GM19463 (cell line): ENCODE data around the gene ASTN2.

ENCODE experiments used
- ATAC-seq: cut with Tn5 transposase; IDR thresholded peaks from one replicate; pipeline ENCODE4 v1.9.1; 2021; ENCODE audit warnings: mild to moderate bottlenecking, moderate library complexity; ENCODE audit not compliant: unreplicated experiment

ASTN2 gene

GRCh38 chr9:117365438-117365837 lies 49.4 kb downstream of the ASTN2 start:
- no peak for ATAC-seq

DNA sequence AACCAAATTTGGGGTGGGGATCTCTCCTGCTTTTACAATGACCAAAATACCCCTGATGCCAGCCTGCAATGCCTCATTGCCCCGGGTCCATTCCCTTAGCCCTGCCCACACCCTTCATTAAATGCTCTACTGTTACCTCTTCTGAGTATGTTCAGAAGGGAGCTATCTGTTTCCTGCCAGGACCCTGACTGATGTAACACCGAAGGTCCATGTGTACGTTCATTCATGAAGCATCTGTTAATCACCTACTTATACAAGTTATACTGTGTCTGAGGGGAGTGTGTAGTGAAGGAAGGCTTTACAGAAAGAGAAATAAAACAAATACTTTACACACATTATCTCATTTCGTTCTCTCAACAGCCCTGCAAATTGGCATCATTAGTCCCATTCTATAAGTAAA lies 51.9 kb downstream of the ASTN2 start:
- no peak for ATAC-seq

DNA sequence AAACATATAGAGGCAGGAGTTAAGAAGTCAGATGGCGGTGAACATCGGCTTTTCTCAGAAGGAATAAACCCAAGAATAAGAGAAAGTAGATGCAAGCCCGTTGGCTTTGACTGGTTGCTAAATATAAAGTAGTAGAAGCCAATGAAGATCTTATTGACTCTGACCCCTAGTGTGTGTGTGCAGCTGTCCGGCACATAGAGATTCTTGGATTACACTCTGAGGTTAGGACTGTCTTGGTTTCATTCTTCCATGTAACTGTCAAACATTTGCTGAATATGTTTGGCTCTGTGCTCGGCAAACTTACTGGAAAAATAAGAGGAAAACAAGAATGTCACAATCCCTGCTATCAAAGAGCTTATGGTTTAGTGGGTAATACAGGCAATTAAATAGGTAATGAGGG lies 54.9 kb downstream of the ASTN2 start:
- ATAC-seq: no peak

DNA sequence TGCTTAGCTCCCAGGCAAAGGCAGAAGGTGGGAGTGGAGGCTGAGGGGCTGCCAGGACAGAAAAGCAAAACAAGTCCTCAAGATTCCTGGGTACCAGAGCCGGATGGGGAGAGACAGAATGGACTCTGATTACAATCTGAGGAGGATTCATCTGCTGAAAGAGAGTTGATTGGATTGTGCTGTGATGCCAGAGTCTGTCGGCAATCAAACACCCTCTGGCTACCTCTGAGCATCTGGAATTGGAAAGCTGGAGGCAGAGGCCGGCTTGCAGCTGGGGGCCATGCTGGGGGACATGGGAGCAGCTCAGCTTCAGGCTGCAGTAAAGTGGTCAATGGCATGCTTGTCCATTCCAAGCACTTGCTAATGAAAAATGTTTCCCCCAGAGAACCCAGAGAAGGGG lies 59.3 kb downstream of the ASTN2 start:
- no peak for ATAC-seq

GRCh38 chr9:117354997-117355396 lies 59.9 kb downstream of the ASTN2 start:
- no peak for ATAC-seq

DNA sequence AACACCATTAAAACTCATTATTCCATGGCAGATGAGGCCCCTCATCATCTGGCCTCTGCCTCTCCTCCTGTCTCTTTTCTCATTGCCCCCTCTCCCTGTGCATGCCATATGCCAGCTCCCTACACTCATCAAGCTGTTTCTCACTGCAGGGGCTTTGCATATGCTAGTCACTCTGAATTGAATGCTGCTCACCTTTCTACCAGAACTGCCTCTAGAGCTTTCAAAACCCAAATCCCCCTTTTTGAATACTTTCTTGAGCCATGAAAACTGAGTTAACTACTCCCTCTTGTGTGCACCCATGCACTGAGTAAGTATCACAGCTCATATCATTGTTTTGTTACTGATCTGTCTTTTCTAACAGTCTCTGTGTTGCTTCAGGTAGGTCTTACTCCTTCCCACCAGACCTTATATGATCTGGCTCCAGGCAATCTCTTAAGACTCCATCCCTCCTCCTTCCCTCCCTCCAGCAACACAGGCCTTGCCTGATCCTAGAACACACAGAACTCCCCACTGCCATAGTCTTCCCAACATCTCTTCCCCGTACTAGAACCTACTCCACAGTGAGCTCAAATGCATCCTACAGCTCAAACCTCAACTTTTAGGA lies 60.5 kb downstream of the ASTN2 start:
- ATAC-seq: no peak

DNA sequence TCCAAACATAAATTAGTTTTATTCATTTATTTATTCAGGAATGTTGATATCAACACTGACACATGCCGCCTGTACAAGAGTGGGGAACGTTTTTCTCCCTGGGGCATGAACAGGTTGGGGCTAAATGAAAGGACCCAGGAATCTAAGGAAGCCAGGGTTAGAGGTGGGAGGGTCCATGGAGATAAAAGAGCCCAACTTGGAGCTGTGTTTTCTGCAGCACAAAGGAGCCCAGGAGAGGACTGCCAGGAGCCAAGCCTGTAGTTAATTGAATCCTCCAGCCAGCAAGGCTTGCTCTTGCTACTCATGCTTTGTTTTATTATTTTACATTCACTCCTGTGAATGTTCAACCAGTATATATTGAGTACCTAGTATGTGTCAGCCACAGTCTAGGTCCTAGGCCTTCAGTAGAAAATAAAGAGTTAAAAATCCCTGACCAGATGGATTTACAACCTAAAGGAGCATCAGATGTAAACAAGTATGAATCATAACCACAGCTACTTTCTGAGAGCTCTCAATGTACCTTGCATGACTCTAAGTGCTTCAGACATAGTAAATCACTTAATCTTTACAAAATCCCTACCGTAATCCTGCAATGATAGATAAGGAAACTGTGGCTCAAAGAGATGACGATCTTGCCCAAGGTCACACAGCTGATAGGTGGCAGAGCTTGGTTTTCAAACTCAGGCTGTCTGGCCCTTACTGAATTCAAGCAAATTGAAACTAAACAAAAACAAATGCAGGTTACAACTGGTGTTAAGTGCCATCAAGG lies 69.8 kb downstream of the ASTN2 start:
- ATAC-seq: no peak

DNA sequence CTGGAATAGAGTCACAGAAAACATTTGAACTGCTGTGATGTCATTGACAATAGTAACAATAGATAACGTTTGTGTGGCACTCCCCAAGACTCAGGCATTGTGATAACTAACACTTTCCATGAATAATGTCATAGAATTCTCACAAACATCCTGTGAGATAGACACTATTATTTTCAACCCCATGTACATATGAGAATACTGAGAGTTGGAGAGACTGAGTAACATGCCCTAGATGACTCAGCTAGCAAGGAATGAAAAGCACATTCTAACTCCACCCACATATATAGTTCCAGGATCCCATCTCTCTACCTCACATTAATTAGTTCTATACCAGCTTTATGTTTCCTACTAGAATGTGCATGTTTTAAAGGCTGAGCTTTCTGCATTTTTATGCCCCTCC lies 71.4 kb downstream of the ASTN2 start:
- ATAC-seq: no peak

GRCh38 chr9:117341151-117341550 lies 73.7 kb downstream of the ASTN2 start:
- ATAC-seq: no peak

DNA sequence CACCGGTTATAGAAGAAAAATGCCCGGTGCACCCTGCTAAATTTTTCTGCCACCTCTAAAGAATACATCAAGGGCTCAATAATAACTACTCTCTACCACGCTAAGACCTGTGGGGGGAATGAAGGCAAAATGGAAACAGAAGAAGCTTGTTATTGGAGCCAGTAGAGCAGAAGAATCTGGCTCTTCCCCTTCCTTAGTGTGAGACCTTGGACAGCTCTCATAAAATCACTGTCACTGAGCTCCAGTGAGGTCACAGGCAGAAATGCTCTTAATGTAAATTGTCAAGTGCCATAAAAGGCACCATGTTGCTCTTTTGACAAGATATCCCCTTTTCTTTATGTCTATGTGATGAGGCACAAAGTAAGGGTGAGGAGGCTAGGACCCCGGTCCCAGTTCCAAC lies 74.4 kb downstream of the ASTN2 start:
- no peak for ATAC-seq

DNA sequence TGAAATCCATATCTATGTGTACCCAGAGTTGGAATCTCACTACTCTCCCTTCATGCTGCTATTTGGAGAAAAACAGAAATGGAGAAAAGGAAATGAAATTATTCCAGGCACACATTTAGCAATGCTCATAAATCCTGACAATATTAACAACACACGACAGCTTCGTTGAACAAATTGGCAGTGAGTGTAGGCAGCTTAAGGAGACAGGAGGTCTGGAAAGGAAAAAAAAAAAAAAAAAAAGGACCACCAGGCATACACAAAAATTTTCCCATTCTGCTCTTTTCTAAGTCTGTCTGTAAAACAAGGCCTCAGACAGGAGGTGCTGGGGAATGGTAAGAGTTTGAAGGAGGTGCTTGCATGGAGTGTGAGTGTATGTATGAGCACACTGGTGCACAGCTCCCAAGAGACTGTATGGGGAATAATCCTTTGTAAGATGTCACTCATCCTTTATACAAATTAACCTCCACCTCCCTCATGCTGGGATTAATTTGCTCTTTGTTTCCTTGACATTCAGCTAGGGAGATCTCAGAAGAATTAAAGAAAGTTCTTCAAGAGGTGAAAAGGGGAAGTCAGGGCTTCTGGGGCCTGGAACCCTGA lies 78.9 kb downstream of the ASTN2 start:
- ATAC-seq: no peak

GRCh38 chr9:117334101-117334500 lies 80.8 kb downstream of the ASTN2 start:
- no peak for ATAC-seq

DNA sequence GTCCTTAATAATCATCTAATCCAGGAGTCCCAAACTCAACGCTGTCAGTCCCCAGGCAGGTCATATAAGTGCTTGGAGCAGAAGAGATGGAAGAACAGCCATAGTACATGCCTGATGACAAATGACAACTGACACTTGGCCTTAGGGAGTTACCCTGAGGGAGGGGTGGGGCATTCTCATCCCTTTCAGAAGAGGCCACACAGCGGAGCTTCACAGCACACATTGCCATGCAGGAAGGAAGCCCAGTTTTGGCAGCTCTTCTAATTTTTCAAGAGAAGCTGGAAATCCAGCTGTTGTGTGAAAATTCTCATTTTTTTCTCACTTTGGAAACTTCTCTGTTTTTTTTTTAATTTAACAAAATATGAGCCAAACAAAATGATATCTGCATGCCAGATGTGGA lies 89.0 kb downstream of the ASTN2 start:
- no peak for ATAC-seq

DNA sequence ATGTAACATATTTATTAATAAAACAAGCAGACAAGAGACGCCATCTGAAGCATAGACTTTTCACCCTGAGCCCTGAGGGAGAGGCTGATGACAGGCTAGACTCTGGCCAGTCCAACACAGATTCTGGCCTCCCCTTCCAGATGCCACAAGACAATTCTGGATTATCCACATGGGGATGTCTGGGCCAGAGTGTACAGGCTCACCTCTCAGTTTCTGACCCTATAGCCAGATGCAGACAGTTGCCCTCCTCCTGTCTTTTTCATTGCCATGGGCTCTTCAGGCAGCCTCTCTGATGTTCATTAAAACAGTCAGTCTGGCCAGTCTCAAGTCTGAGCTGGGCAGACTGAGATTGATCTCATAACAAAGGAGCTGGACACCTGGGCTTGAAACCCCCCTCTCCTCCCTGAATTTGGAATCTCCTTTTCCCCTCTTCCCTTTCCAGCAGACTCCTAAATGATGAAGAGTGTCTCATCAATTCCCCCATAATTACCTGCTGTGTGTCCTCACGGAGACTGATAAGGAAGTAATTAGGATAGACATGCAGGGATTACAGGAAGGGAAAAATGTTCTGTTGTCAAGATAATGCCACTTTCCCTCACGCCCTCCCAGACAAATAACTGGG lies 89.6 kb downstream of the ASTN2 start:
- ATAC-seq: no peak

DNA sequence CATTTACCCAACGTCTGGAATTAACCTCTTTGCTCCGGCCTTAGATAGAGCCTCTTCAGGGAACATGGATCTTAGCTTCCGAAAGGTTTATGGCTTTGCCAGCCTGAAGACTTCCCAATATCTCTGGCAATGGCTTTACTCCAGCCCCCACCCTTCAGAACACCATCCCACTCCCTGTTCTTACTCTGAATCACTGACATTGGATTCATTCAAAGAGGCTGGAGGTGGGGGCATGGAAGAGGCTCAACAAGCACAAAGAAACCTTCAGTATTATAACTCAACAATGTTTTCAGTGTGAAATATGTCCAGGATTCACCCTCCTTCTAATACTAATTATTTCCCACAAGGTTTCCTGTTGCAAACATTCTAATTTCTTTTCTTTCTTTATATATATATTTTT lies 91.5 kb downstream of the ASTN2 start:
- no peak for ATAC-seq

DNA sequence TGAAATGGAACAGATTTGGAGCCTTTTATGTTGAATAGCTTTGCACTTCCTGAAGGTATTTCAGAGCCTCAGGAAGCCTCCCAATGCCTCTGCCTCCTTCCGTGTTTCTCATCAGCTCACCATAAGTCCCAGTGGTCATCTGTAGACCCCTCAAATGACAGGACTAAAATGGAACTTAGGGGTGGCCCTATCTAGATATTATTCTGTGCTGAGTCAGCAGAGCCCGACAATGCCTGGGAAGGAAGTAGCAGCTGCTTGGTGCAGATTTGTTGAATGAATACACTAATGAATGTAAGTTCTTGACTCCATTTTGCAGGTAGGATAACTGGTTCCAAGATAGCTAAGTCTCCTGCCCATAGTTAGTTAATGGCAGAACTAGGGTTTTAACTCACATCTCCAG lies 97.7 kb downstream of the ASTN2 start:
- no peak for ATAC-seq

GRCh38 chr9:117315236-117315635 lies 99.6 kb downstream of the ASTN2 start:
- ATAC-seq: no peak

- ATAC-seq: no peak
These were observed 100.9 kb downstream of the ASTN2 start for GRCh38 chr9:117313989-117314388.

GRCh38 chr9:117307701-117308100 lies 107.2 kb downstream of the ASTN2 start:
- no peak for ATAC-seq

DNA sequence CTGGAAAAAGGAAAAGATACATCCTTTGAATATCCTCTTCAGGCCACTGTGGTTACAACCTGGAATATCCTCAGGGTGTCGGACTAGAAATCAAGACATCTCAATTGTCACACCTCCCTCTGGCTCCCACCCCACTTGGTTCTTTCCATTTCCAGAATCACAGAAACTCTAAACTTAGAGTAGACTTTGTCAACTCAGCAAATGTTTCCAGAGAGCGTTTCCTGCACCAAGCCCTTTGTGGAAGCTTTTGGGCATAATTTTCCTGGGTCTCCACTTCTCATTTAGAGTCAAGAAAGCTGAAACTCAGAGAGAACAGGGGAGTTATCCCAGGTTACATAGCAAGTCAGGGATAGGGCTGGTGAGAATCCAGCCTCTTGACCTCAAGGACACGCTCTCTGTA lies 108.8 kb downstream of the ASTN2 start:
- no peak for ATAC-seq

GRCh38 chr9:117305454-117305853 lies 109.4 kb downstream of the ASTN2 start:
- ATAC-seq: no peak

DNA sequence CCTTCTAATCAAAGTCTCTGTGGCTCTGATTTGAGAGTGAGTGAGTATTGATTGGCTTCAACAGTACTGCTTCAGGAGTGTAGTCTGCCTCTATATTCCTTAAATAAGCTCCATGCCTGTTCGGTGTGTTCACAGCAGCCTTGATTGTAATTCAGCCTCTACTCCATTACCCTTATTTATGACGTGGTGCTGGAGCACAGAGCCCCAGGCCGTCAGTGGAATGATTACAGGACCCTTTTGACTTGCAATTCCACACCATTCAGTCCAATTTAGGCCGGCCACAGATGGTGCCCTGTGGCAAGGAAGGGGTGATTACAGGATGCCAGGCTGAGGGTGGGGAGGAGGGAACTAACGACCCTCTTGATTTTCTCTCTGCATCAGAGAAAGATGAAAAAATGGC lies 110.3 kb downstream of the ASTN2 start:
- ATAC-seq: no peak
